ENCODE results near the gene FLT3. TPM values are rescaled to one million over a fixed set of nuclear protein-coding genes. Genes with fewer than 3 reads are reported as not detected.

FLT3 gene
- total and polyA plus RNA-seq, 10 of the 15 experiments (the other 5 are each of a cell fraction or from before 2014, with no cell fraction given) = 0.04 to 0.19 (median 0.11) TPM; not detected in 1

DNA sequence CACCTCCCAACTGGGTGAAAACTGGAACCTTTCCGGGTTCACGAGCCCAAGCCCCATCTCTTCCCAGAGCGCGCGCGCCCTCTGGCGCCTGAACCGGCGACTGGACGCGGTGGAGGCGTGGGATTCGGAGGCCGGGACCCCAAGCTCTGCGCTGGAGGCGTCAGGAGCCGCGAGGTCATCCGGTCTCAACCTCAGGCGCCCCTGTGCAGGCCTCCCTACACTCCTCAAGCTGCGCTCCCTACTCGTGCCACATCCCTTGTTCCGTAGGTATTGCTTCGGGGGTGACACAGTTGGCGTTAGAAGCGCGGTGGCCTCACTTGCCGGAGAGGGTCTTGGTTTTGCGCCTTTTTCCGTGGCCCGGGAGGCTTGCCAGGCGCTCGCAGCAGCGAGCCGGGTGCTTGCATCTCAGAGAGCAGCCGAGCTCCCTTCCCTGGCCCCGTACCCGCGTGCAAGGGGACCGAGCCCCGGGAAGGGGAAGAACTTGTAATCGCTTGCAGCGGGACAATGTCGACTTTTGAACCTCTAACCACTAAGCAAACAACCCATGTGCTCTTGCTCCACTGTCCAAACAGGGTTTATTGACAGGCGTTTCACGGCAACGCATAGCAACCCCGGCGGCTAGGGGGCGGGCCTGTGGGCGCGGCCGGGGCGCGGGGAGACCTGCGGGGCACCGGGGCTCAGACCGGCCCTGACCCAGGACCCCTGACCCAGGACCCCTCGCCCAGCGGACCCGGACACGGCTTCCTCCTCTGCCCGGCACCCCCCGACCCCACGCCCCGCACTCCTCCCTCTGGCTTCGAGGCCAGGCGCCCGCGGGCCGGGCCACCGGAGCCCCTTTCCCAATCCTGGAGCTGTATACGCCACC is 139.8 kb downstream of the FLT3 start (continued):
- TF ChIP-seq, protein P1, sequence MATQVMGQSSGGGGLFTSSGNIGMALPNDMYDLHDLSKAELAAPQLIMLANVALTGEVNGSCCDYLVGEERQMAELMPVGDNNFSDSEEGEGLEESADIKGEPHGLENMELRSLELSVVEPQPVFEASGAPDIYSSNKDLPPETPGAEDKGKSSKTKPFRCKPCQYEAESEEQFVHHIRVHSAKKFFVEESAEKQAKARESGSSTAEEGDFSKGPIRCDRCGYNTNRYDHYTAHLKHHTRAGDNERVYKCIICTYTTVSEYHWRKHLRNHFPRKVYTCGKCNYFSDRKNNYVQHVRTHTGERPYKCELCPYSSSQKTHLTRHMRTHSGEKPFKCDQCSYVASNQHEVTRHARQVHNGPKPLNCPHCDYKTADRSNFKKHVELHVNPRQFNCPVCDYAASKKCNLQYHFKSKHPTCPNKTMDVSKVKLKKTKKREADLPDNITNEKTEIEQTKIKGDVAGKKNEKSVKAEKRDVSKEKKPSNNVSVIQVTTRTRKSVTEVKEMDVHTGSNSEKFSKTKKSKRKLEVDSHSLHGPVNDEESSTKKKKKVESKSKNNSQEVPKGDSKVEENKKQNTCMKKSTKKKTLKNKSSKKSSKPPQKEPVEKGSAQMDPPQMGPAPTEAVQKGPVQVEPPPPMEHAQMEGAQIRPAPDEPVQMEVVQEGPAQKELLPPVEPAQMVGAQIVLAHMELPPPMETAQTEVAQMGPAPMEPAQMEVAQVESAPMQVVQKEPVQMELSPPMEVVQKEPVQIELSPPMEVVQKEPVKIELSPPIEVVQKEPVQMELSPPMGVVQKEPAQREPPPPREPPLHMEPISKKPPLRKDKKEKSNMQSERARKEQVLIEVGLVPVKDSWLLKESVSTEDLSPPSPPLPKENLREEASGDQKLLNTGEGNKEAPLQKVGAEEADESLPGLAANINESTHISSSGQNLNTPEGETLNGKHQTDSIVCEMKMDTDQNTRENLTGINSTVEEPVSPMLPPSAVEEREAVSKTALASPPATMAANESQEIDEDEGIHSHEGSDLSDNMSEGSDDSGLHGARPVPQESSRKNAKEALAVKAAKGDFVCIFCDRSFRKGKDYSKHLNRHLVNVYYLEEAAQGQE (IDR thresholded peaks at IDR 0.05; ENCODE audit: low read depth, low read length) = no peak
- no peak for TF ChIP-seq SIN3A (IDR thresholded peaks at IDR 0.05; ENCODE audit: low read depth, low read length)
- peak; percentile 44 for TF ChIP-seq RAD21 (IDR thresholded peaks at IDR 0.05; ENCODE audit: insufficient read depth, low read depth, low read length)
- peak; percentile 28 for TF ChIP-seq IKZF1 (conservative IDR thresholded peaks at IDR 0.05)
- no peak for TF ChIP-seq CBFB (IDR thresholded peaks at IDR 0.05; ENCODE audit: low read depth)
- TF ChIP-seq HDAC2 (IDR thresholded peaks at IDR 0.05) = no peak
- TF ChIP-seq, protein P2, sequence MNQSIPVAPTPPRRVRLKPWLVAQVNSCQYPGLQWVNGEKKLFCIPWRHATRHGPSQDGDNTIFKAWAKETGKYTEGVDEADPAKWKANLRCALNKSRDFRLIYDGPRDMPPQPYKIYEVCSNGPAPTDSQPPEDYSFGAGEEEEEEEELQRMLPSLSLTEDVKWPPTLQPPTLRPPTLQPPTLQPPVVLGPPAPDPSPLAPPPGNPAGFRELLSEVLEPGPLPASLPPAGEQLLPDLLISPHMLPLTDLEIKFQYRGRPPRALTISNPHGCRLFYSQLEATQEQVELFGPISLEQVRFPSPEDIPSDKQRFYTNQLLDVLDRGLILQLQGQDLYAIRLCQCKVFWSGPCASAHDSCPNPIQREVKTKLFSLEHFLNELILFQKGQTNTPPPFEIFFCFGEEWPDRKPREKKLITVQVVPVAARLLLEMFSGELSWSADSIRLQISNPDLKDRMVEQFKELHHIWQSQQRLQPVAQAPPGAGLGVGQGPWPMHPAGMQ (IDR thresholded peaks at IDR 0.05; ENCODE audit: borderline replicate concordance) = no peak
- TF ChIP-seq, protein P3, sequence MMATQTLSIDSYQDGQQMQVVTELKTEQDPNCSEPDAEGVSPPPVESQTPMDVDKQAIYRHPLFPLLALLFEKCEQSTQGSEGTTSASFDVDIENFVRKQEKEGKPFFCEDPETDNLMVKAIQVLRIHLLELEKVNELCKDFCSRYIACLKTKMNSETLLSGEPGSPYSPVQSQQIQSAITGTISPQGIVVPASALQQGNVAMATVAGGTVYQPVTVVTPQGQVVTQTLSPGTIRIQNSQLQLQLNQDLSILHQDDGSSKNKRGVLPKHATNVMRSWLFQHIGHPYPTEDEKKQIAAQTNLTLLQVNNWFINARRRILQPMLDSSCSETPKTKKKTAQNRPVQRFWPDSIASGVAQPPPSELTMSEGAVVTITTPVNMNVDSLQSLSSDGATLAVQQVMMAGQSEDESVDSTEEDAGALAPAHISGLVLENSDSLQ (IDR thresholded peaks at IDR 0.05) = peak; percentile 75
- no peak for TF ChIP-seq EZH2 (IDR thresholded peaks at IDR 0.05; ENCODE audit: borderline replicate concordance, control insufficient read depth, low read depth, low read length)
- TF ChIP-seq, protein P4, sequence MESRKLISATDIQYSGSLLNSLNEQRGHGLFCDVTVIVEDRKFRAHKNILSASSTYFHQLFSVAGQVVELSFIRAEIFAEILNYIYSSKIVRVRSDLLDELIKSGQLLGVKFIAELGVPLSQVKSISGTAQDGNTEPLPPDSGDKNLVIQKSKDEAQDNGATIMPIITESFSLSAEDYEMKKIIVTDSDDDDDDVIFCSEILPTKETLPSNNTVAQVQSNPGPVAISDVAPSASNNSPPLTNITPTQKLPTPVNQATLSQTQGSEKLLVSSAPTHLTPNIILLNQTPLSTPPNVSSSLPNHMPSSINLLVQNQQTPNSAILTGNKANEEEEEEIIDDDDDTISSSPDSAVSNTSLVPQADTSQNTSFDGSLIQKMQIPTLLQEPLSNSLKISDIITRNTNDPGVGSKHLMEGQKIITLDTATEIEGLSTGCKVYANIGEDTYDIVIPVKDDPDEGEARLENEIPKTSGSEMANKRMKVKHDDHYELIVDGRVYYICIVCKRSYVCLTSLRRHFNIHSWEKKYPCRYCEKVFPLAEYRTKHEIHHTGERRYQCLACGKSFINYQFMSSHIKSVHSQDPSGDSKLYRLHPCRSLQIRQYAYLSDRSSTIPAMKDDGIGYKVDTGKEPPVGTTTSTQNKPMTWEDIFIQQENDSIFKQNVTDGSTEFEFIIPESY (IDR thresholded peaks at IDR 0.05) = no peak
- TF ChIP-seq KAT2A (conservative IDR thresholded peaks at IDR 0.05; ENCODE audit: control insufficient read depth, low read depth, low read length) = no peak
- no peak for TF ChIP-seq ETV6 (conservative IDR thresholded peaks at IDR 0.05 in 1 of 2, IDR thresholded peaks at IDR 0.05 in 1 of 2; ENCODE audit: borderline replicate concordance in 1 of 2, low read depth in 1 of 2)
- no peak for TF ChIP-seq TARDBP (IDR thresholded peaks at IDR 0.05; ENCODE audit: borderline replicate concordance)
- no peak for TF ChIP-seq MEF2B (IDR thresholded peaks at IDR 0.05; ENCODE audit: partially characterized antibody, poor library complexity, severe bottlenecking)
- no peak for TF ChIP-seq GABPA (IDR thresholded peaks at IDR 0.05; ENCODE audit: low read depth)
- TF ChIP-seq, protein P5, sequence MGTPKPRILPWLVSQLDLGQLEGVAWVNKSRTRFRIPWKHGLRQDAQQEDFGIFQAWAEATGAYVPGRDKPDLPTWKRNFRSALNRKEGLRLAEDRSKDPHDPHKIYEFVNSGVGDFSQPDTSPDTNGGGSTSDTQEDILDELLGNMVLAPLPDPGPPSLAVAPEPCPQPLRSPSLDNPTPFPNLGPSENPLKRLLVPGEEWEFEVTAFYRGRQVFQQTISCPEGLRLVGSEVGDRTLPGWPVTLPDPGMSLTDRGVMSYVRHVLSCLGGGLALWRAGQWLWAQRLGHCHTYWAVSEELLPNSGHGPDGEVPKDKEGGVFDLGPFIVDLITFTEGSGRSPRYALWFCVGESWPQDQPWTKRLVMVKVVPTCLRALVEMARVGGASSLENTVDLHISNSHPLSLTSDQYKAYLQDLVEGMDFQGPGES (IDR thresholded peaks at IDR 0.05) = no peak
- no peak for TF ChIP-seq MYC (IDR thresholded peaks at IDR 0.05; ENCODE audit: insufficient read depth, insufficient read length, insufficient replicate concordance, low read length, severe bottlenecking)
- no peak for TF ChIP-seq ZNF217 (IDR thresholded peaks at IDR 0.05)
- TF ChIP-seq RFX5 (IDR thresholded peaks at IDR 0.05; ENCODE audit: low read depth, low read length) = peak; percentile 84
- TF ChIP-seq FOXM1 (IDR thresholded peaks at IDR 0.05; ENCODE audit: low read depth, low read length) = no peak
